Panc1 (cell line): ENCODE results near the gene HGFAC. TPM values are rescaled to one million over a fixed set of nuclear protein-coding genes. Genes with fewer than 3 reads are reported as not detected.

Experiments used
- ATAC-seq: fragments of 200-7000 bp; cut with Tn5 transposase; 2 replicates; pipeline ENCODE4 v1.9.1; 2020; ENCODE audit warnings: mild to moderate bottlenecking, moderate library complexity
- BruUV-seq: library from RNA; stranded (reverse); fragments of 400-500 nt; replicated peaks from 2 replicates; lab custom pipeline; 2021; lab: Mats Ljungman, UMichigan
- CTCF ChIA-PET: fragments of 300-600 bp; sonication (Branson Sonifier 250); formaldehyde crosslinking; loops from one replicate; lab custom pipeline; 2022; ENCODE audit warnings: antibody characterized with exemption; lab: Charles Lee
- POLR2A ChIA-PET: fragments of 300-600 bp; sonication (Branson Sonifier 250); formaldehyde crosslinking; loops from one replicate; lab custom pipeline; 2022; ENCODE audit warnings: antibody characterized with exemption; lab: Charles Lee
- DNase-seq: peaks from one replicate; pipeline ENCODE4 v3.0.0-alpha.2; 2010; ENCODE audit warnings: low read depth, low spot score
- H3K27ac ChIP-seq: 2 replicates; pipeline ENCODE4 v1.5.1; 2011; ENCODE audit warnings: mild to moderate bottlenecking, low read length, inconsistent platforms
- H3K27me3 ChIP-seq: fragments of 200-500 bp; sonication (Bioruptor generic); 2 replicates; pipeline ENCODE4 v1.6.0; 2014; ENCODE audit warnings: low read length, inconsistent platforms; ENCODE audit not compliant: control insufficient read depth, insufficient read depth
- H3K36me3 ChIP-seq: fragments of 200-500 bp; sonication (Bioruptor generic); 2 replicates; pipeline ENCODE4 v1.5.1; 2014; ENCODE audit warnings: inconsistent platforms, mild to moderate bottlenecking, low read length, moderate library complexity; ENCODE audit not compliant: control insufficient read depth, insufficient read depth
- H3K4me1 ChIP-seq: 2 replicates; pipeline ENCODE4 v1.5.1; 2011; ENCODE audit warnings: inconsistent platforms, mild to moderate bottlenecking, low read length, moderate library complexity; ENCODE audit not compliant: control insufficient read depth, insufficient read depth
- H3K4me3 ChIP-seq, 2 experiments: 2 replicates each; pipeline ENCODE4 v1.5.1; 2011 to 2012; ENCODE audit warnings: low read depth in 2 of 2, low read length in 2 of 2, mild to moderate bottlenecking in 2 of 2, inconsistent platforms in 1 of 2, moderate library complexity in 1 of 2
- H3K9me3 ChIP-seq: fragments of 200-500 bp; sonication (Bioruptor generic); 2 replicates; pipeline ENCODE4 v1.5.1; 2014; ENCODE audit warnings: low read depth, mild to moderate bottlenecking, inconsistent platforms, low read length, moderate library complexity; ENCODE audit not compliant: control insufficient read depth, insufficient read depth
- POLR2AphosphoS5 ChIP-seq: IDR thresholded peaks from 2 replicates; pipeline ENCODE4 v1.6.1; 2012; ENCODE audit warnings: mild to moderate bottlenecking, low read depth, low read length, moderate library complexity
- REST ChIP-seq, 2 experiments: IDR thresholded peaks; 2 replicates each; pipeline ENCODE4 v1.6.1; 2011 to 2012; ENCODE audit warnings: low read depth in 2 of 2, control low read depth in 1 of 2, low read length in 1 of 2, mild to moderate bottlenecking in 1 of 2, moderate library complexity in 1 of 2; ENCODE audit not compliant: insufficient read depth in 1 of 2
- SIN3A ChIP-seq: IDR thresholded peaks from 2 replicates; pipeline ENCODE4 v1.6.1; 2012; ENCODE audit warnings: low read depth, mild to moderate bottlenecking, low read length, moderate library complexity, borderline replicate concordance; ENCODE audit not compliant: insufficient read depth
- TCF7L2 ChIP-seq: IDR thresholded peaks from 2 replicates; pipeline ENCODE4 v1.6.1; 2011; ENCODE audit warnings: mild to moderate bottlenecking, low read depth, low read length, inconsistent platforms
- in situ Hi-C: cut with HindIII; loops from 2 replicates; pipeline ENCODE4 v1.10.0; 2016; ENCODE audit warnings: low sequenced_read_pairs, low pct_unique_long_range_greater_than_20kb
- intact Hi-C: fragments of 100-400 bp; cut with micrococcal nuclease; formaldehyde crosslinking; loops from one replicate; pipeline ENCODE4 v1.10.0; 2022; ENCODE audit not compliant: unreplicated experiment
- total RNA-seq: library from RNA; stranded (reverse); gene quantifications from one replicate; pipeline ENCODE4 v1.2.1, GENCODE V29; 2021; ENCODE audit not compliant: unreplicated experiment
- TF ChIP-seq, protein P1 (sequence below): fragments of 450-650 bp; IDR thresholded peaks from 2 replicates; pipeline ENCODE4 v1.5.1; 2017; ENCODE audit warnings: mild to moderate bottlenecking

Gene HGFAC
- total RNA-seq, 1 experiment from 2014 or later, result 0.59 TPM

DNA sequence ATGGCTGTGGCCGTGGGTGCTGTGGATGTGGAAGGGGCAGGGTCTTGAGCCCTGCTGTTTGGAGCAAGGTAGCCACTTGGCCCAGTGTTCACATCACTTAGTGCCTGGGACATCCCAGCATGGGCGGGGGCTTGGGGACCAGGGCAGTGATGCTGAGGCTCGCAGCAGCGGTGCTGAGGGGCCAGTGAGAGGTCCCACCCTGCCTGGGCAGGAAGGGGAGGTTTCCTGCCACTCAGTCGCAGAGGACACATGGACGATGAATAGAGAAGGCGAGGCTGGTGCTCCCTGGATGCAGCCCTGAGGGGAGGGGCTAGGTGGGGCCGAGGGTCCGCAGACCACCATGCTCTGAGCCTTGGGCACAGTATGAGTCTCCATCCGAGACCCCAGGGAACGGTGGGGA, 47.1 kb downstream of the HGFAC start:
- no TSS peak for BruUV-seq
- in situ Hi-C loops (no loop called here), intact Hi-C loops (no loop called here)
- POLR2A ChIA-PET, result no interaction called here
- TF ChIP-seq REST (IDR thresholded peaks at IDR 0.05; ENCODE audit: insufficient read depth in 1 of 2, low read depth in 2 of 2, low read length in 1 of 2) (no peak), TCF7L2 (no peak), POLR2AphosphoS5 (no peak), SIN3A (no peak)
- TF ChIP-seq, protein P1, sequence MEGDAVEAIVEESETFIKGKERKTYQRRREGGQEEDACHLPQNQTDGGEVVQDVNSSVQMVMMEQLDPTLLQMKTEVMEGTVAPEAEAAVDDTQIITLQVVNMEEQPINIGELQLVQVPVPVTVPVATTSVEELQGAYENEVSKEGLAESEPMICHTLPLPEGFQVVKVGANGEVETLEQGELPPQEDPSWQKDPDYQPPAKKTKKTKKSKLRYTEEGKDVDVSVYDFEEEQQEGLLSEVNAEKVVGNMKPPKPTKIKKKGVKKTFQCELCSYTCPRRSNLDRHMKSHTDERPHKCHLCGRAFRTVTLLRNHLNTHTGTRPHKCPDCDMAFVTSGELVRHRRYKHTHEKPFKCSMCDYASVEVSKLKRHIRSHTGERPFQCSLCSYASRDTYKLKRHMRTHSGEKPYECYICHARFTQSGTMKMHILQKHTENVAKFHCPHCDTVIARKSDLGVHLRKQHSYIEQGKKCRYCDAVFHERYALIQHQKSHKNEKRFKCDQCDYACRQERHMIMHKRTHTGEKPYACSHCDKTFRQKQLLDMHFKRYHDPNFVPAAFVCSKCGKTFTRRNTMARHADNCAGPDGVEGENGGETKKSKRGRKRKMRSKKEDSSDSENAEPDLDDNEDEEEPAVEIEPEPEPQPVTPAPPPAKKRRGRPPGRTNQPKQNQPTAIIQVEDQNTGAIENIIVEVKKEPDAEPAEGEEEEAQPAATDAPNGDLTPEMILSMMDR, result no peak
- H3K4me1 ChIP-seq, result peaks cover 14% of the 10 kb centered on the region
- H3K27me3 ChIP-seq, result no peaks in the 10 kb centered on the region
- H3K9me3 ChIP-seq, result no peaks in the 10 kb centered on the region
- no peak overlapping the region for H3K27ac ChIP-seq
- ATAC-seq (no peak), DNase-seq (no peak)
- no peak overlapping the region for H3K4me3 ChIP-seq
- CTCF ChIA-PET, result no interaction called here
- H3K36me3 ChIP-seq, result no peaks in the 10 kb centered on the region

DNA sequence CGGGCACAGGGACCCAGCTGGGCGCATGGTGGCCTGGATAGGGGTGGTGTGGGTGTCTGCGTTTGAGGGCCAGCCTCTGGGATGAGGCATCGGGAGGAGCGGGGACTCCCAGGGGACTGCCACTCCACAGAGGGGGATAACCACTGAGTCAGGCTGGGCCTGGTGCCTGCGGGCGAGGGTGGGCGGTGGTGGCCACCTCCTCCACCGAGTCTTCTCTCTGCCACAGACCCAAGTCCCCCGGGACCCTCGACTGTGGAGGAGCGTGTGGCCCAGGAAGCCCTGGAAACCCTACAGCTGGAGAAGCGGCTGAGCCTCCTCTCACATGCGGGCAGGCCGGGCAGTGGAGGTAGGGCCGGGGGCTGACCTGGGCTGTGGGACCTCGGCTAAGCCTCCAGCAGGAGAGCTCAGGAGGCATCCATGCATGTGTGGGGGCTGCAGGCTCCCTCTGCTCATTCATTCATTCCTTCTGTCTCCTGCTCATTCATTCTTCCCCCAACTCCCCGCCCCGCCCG, 47.7 kb downstream of the HGFAC start:
- no peak for DNase-seq
- TF ChIP-seq SIN3A (no peak), REST (IDR thresholded peaks at IDR 0.05; ENCODE audit: insufficient read depth in 1 of 2, low read depth in 2 of 2, low read length in 1 of 2) (no peak), TCF7L2 (no peak), POLR2AphosphoS5 (no peak)
- TF ChIP-seq, protein P1, result no peak
- ChIA-PET CTCF (no interaction called here), POLR2A (no interaction called here)
- Histone ChIP-seq H3K36me3 (no peaks in the 10 kb centered on the region), H3K9me3 (no peaks in the 10 kb centered on the region), H3K27me3 (no peaks in the 10 kb centered on the region), H3K27ac (no peak overlapping the region), H3K4me3 (no peak overlapping the region), H3K4me1 (peaks cover 7% of the 10 kb centered on the region)
- in situ Hi-C loops (no loop called here), intact Hi-C loops (no loop called here)
- peak; percentile 66 for ATAC-seq
- BruUV-seq, result no TSS peak
